Mononuclear cell (primary cell): ENCODE results near the gene MAP7. TPM values are rescaled to one million over a fixed set of nuclear protein-coding genes. Genes with fewer than 3 reads are reported as not detected.

ENCODE experiments used
- H3K27me3 ChIP-seq: 2 replicates; pipeline ENCODE4 v1.6.0; 2011; ENCODE audit warnings: low read length, control low read depth; ENCODE audit not compliant: insufficient read depth
- H3K4me1 ChIP-seq: 2 replicates; pipeline ENCODE4 v1.5.1; 2011; ENCODE audit warnings: mild to moderate bottlenecking, low read length, control low read depth; ENCODE audit not compliant: insufficient read depth
- H3K4me3 ChIP-seq: 2 replicates; pipeline ENCODE4 v1.5.1; 2011; ENCODE audit warnings: mild to moderate bottlenecking, low read length, moderate library complexity
- H3K9me3 ChIP-seq: 2 replicates; pipeline ENCODE4 v1.5.1; 2011; ENCODE audit warnings: low read depth, mild to moderate bottlenecking, control low read depth, low read length
- total RNA-seq: library from RNA; depleted of rRNA; stranded (reverse); fragments of >200 nt; gene quantifications from one replicate; pipeline ENCODE4 v1.2.3, GENCODE V29; 2012

Gene MAP7
- total RNA-seq, 1 donor = 0.31 TPM

DNA sequence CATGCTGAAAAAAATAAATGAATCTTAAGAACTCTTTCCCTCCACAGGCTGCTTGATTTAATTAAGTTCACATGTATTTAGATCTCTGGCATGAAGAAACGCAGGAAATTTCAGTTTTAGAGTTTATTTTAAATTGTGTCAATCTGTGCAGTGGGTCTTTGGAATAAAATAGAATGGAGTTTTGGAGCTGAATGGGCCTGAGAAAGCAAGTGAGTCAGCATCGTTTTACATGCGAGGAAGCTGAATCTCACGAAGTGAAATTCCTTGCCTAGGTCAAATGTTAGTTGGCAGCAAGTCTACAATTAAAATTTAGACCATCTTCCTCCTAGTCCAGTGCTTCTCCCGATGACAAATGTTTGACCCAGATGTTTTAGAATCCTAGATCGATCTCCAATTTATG lies 22.4 kb downstream of the MAP7 start:
- Histone ChIP-seq H3K4me3 (no peak overlapping the region), H3K27me3 (no peaks in the 10 kb centered on the region), H3K4me1 (peaks cover 17% of the 10 kb centered on the region)

DNA sequence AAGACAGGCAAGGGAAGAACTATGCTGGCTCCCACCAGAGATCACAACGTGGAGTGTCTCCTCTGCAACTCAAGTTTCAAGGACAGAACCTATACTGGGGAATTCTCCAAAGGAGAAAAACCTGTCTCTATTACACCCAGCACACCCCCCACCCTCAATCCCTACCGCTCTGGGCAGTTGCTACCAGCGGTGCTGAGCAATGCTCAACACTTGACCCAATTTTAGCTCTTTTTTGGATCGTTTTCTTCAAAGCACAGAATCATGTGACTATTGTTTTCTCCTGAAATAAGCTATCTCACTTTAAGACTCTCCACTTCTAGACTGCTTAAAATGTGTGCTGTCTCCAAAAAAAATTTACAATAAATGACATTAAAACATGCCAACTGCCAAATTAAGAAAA lies 23.3 kb downstream of the MAP7 start:
- Histone ChIP-seq H3K4me3 (no peak overlapping the region), H3K4me1 (peaks cover 17% of the 10 kb centered on the region), H3K27me3 (no peaks in the 10 kb centered on the region), H3K9me3 (no peaks in the 10 kb centered on the region)

More for the DNA sequence above, 22.4 kb downstream of the MAP7 start:
- no peaks in the 10 kb centered on the region for H3K9me3 ChIP-seq

- H3K27me3 ChIP-seq = no peaks in the 10 kb centered on the region
- no peaks in the 10 kb centered on the region for H3K9me3 ChIP-seq
- H3K4me1 ChIP-seq = peaks cover 17% of the 10 kb centered on the region
- H3K4me3 ChIP-seq = no peak overlapping the region
These were observed 23.9 kb downstream of the MAP7 start for GRCh38 chr6:136526196-136526930.

- Histone ChIP-seq H3K9me3 (no peaks in the 10 kb centered on the region), H3K27me3 (no peaks in the 10 kb centered on the region), H3K4me3 (no peak overlapping the region), H3K4me1 (peaks cover 17% of the 10 kb centered on the region)
These were observed 24.5 kb downstream of the MAP7 start for GRCh38 chr6:136525586-136526195.

DNA sequence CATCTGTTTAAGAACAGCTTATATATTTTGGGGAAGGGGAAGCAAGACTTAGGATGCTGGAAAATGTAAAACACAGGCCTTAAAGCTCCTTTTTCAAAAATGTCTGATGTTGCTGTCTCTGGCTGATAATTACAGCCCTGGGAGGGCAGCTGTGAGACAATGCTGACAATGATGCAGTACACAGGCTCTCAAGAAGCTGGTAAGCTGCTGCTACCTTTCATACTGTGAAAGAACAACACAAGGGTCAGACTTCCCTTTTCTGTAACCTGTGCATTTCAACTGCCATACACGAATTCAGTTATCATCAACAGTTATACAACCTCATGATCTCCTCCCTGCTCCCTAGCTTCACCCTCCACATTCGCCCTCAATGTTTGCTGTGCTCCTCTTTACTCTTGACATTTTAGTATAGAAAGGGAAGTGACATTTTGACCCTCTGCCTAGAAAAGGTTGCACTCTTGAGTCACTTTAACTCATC lies 25.2 kb downstream of the MAP7 start:
- H3K4me3 ChIP-seq = no peak overlapping the region
- peaks cover 17% of the 10 kb centered on the region for H3K4me1 ChIP-seq

DNA sequence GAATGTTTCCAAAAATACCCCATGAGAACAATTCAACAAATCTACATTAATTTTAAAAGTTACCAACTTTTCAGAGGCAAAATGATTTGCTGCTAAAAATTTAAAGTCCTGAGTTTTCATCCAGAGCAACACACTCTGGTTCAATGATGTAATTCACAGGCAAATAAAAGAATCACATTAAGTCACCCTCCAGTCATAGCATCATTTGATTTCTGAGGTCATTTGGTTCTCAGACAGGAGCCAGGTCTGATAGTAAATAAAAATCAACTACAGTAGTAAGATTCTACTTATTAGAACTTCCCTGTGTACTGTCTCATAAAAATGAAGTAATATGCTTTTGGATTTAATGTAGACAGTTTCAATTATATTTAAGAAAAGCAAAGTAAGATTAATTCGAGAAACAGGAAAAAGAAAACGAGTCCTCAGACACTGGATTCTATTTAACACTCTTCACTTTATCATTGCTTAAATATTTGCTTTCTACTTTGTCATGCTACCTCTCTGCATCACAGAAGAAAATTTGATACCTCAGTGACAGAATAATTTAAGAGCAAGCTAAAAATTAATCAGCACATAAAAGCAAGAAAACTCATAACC lies 25.8 kb downstream of the MAP7 start:
- Histone ChIP-seq H3K9me3 (no peaks in the 10 kb centered on the region), H3K4me3 (no peak overlapping the region), H3K4me1 (peaks cover 17% of the 10 kb centered on the region), H3K27me3 (no peaks in the 10 kb centered on the region)

More for the DNA sequence above, 25.2 kb downstream of the MAP7 start:
- H3K9me3 ChIP-seq = no peaks in the 10 kb centered on the region
- no peaks in the 10 kb centered on the region for H3K27me3 ChIP-seq

- peaks cover 17% of the 10 kb centered on the region for H3K4me1 ChIP-seq
- H3K27me3 ChIP-seq = no peaks in the 10 kb centered on the region
- H3K4me3 ChIP-seq = no peak overlapping the region
- H3K9me3 ChIP-seq = no peaks in the 10 kb centered on the region
These were observed 27.0 kb downstream of the MAP7 start for GRCh38 chr6:136523196-136523595.

DNA sequence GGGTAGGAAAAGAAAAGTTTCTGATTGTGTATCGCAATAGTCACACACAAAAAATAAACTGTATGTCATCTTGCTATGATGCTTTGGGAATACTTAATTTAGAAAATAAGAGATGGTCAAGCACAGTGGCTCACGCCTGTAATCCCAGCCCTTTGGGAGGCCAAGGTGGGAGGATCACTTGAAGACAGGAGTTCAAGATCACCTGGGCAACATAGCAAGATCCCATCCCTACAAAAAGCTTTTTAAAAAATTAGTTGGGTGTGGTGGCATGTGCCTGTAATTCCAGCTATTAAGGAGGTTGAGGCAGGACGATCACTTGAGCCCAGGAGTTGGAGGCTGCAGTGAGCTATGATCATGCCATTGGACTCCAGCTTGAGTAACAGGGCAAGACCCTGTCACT lies 27.6 kb downstream of the MAP7 start:
- Histone ChIP-seq H3K9me3 (no peaks in the 10 kb centered on the region), H3K27me3 (no peaks in the 10 kb centered on the region), H3K4me3 (no peak overlapping the region), H3K4me1 (peaks cover 17% of the 10 kb centered on the region)

DNA sequence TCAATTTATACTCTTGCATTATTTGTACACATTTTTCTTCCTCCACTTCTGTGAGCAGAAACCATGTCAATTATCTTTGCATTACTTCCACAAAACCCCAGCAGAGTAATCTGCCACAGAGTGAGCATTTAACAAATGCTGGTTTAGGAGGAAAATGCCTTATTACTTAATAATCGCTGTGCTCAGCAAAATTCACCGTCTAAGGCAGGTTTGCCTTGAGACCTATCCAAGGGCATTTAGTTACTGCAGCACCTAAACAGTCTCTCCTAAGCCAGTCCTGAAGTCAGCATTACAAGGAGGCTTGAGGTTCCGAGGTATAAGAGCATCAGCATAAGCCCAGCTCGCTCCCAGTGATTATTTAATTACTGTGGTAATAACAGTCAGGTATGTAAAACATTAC lies 28.3 kb downstream of the MAP7 start:
- Histone ChIP-seq H3K4me3 (no peak overlapping the region), H3K27me3 (no peaks in the 10 kb centered on the region), H3K9me3 (no peaks in the 10 kb centered on the region), H3K4me1 (peaks cover 16% of the 10 kb centered on the region)

DNA sequence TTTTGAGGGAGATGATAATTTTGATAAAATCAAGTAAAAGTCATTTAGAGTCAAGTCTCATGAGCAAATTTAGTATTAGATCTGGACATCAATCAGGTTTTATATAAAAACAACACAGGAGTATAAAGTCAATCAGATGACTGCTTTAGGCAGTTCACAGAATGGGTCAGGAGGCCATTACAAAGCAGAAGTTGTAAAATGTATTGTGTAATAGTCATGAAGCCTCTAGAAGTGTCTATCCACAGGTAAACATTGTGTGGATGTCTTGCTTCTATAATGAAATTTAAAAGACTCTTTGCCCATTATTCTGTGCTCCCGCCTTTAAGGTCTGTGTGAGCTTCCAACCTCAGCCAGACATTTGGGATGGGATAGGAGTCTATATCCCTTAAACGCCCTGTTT lies 28.8 kb downstream of the MAP7 start:
- Histone ChIP-seq H3K9me3 (no peaks in the 10 kb centered on the region), H3K4me1 (peaks cover 11% of the 10 kb centered on the region), H3K4me3 (no peak overlapping the region), H3K27me3 (no peaks in the 10 kb centered on the region)

- Histone ChIP-seq H3K4me3 (no peak overlapping the region), H3K4me1 (peaks cover 2% of the 10 kb centered on the region), H3K27me3 (no peaks in the 10 kb centered on the region), H3K9me3 (no peaks in the 10 kb centered on the region)
These were observed 29.7 kb downstream of the MAP7 start for GRCh38 chr6:136520517-136520916.

GRCh38 chr6:136517582-136517981 lies 32.6 kb downstream of the MAP7 start:
- Histone ChIP-seq H3K4me1 (no peaks in the 10 kb centered on the region), H3K4me3 (no peak overlapping the region), H3K9me3 (no peaks in the 10 kb centered on the region), H3K27me3 (no peaks in the 10 kb centered on the region)

GRCh38 chr6:136517002-136517401 lies 33.2 kb downstream of the MAP7 start:
- Histone ChIP-seq H3K27me3 (no peaks in the 10 kb centered on the region), H3K4me1 (no peaks in the 10 kb centered on the region), H3K4me3 (no peak overlapping the region), H3K9me3 (no peaks in the 10 kb centered on the region)

DNA sequence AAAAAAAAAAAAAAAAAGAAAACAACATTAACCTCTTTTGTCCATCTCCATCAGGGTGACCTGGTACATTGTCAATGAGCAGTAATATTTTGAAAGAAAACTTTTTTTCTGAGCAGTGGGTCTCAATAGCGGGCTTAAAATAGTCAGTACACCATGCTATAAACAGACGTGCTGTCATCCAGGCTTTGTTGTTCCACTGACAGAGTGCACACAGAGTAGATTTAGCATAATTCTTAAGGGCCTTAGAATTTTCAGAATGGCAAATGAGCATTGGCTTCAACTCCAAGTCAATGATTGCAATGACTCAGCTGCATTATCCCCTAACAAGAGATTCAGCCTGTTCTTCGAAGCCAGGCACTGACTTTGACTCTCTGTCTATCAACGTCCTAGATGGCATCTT lies 35.6 kb downstream of the MAP7 start:
- no peaks in the 10 kb centered on the region for H3K9me3 ChIP-seq
- H3K4me3 ChIP-seq = no peak overlapping the region
- no peaks in the 10 kb centered on the region for H3K4me1 ChIP-seq
- H3K27me3 ChIP-seq = no peaks in the 10 kb centered on the region

- Histone ChIP-seq H3K27me3 (no peaks in the 10 kb centered on the region), H3K9me3 (no peaks in the 10 kb centered on the region), H3K4me3 (no peak overlapping the region), H3K4me1 (no peaks in the 10 kb centered on the region)
These were observed 38.3 kb downstream of the MAP7 start for GRCh38 chr6:136511926-136512325.
